Heart left ventricle (tissue), 16 donors: ENCODE results near the gene FTCD. TPM values are rescaled to one million over a fixed set of nuclear protein-coding genes. Genes with fewer than 3 reads are reported as not detected.
A peak's percentile ranks its signal among the peaks of the same experiment; 100 is the strongest.
"Not testable (repeated sequence)": the region's sequence is repeated elsewhere in the genome, so short reads cannot be mapped to it uniquely, and the experiment has no call there.

Experiments used
- ATAC-seq, 4 donors: fragments of 200-7000 bp; cut with Tn5 transposase; one replicate each; pipeline ENCODE4 v1.9.1; 2020 to 2022; ENCODE audit warnings: moderate library complexity in 4 of 4, mild to moderate bottlenecking in 3 of 4, moderate number of reproducible peaks in 1 of 4
- DNase-seq, 5 donors: peaks; one replicate each; pipeline ENCODE4 v3.0.0-alpha.2; 2020
- H3K27ac ChIP-seq, 12 donors: fragments of 200-600 bp; sonication (generic) in 4 of 12; one replicate each; pipeline versions ENCODE4 v1.5.0 to v1.8.0; 2016 to 2022; ENCODE audit warnings: mild to moderate bottlenecking in 2 of 12
- H3K27me3 ChIP-seq, 9 donors: fragments of 200-600 bp; sonication (generic) in 2 of 9; one replicate each; pipeline versions ENCODE4 v1.5.1 to v1.8.0; 2016 to 2022; ENCODE audit warnings: mild to moderate bottlenecking in 3 of 9
- H3K36me3 ChIP-seq, 9 donors: fragments of 200-600 bp; sonication (generic) in 2 of 9; one replicate each; pipeline versions ENCODE4 v1.5.0 to v1.8.0; 2018 to 2022; ENCODE audit warnings: mild to moderate bottlenecking in 2 of 9
- H3K4me1 ChIP-seq, 12 donors: fragments of 200-600 bp; sonication (generic) in 4 of 12; one replicate each; pipeline versions ENCODE4 v1.5.0 to v1.8.0; 2016 to 2022; ENCODE audit warnings: mild to moderate bottlenecking in 3 of 12
- H3K4me3 ChIP-seq, 12 donors: fragments of 200-600 bp; sonication (generic) in 4 of 12; one replicate each; pipeline versions ENCODE4 v1.5.0 to v1.8.0; 2017 to 2022; ENCODE audit warnings: mild to moderate bottlenecking in 9 of 12, moderate library complexity in 4 of 12
- H3K9me3 ChIP-seq, 12 donors: fragments of 200-600 bp; sonication (generic) in 4 of 12; one replicate each; pipeline versions ENCODE4 v1.5.0 to v1.8.0; 2016 to 2022; ENCODE audit warnings: mild to moderate bottlenecking in 1 of 12
- POLR2A ChIP-seq, 2 donors: fragments of 450-650 bp; IDR thresholded peaks; one replicate each; pipeline ENCODE4 v1.6.1; 2017; ENCODE audit warnings: antibody characterized with exemption in 2 of 2, mild to moderate bottlenecking in 2 of 2, moderate library complexity in 2 of 2
- WGBS, 4 donors: extraction: QIAGEN DNeasy Blood & Tissue Kit in 2 of 4; methylation state at CpG; one replicate each; pipeline versions ENCODE4 v1.1.5 to v1.1.7; 2013 to 2018; 5-methylcytosine and 5-hydroxymethylcytosine counted together
- intact Hi-C, 10 donors: fragments of 100-400 bp; cut with DNase I; formaldehyde crosslinking; loops; one replicate each; pipeline versions ENCODE4 v1.11.1 to v1.14.2; 2022
- polyA plus RNA-seq, 2 donors: library from polyadenylated mRNA; stranded (reverse); fragments of 200-250 nt; gene quantifications; one replicate each; pipeline ENCODE4 v1.2.3, GENCODE V29; 2013
- total RNA-seq, 9 donors: library from RNA; depleted of rRNA in 2 of 9; stranded (reverse); fragments of >200 nt in 2 of 9; fragmentation: NEBNext Ultra II Directional in 3 of 9; extraction: Animal tissue kit (Norgen Biotek cat#: 25700) in 3 of 9; gene quantifications; one replicate each; pipeline versions ENCODE4 v1.1.0 to v1.2.4, GENCODE V29; 2016 to 2023
- TF ChIP-seq, protein P1 (sequence below), 12 donors: fragments of 200-600 bp; sonication (generic) in 4 of 12; IDR thresholded peaks; one replicate each; pipeline versions ENCODE4 v1.5.0 to v1.8.0; 2018 to 2022; ENCODE audit warnings: antibody characterized with exemption in 12 of 12, mild to moderate bottlenecking in 5 of 12
- donor health status: ischemic (EF 13 %, LVEDD 7.1; RV severe dilation, severe dysfunction).
- donor health status: healthy with polysubstance abuse.
- donor health status: DM: no; HTN: yes; CAD: no.
- donor health status: DM: no; HTN: no; CAD: no.
- donor health status: ischemic (EF 25% LVEDD 6.9; RV normal size, moderate dysfunction).
- donor health status: ischemic (EF 25% LVEDD 5.7; RV mildly dilated, moderate dysfunction).
- donor health status: healthy.
- donor health status: DM: yes; HTN: yes; CAD: no.
- donor health status: ischemic (EF 35%, LVEDD 5.7; RV mildly dilated, moderate dysfunction).
- donor health status: nonischemic (EF 11% LVEDD 7.7; RV severe dilation, severe dysfunction).
- donor health status: DM: yes; HTN: yes; CAD: no.
- donor health status: PGD.
- donor health status: ischemic (EF 29% LVEDD 5.4; RV normal size, mild dysfunction).
- donor health status: nonischemic (EF 23%, LVEDD 6.1; RV moderate dilation, normal function).

The FTCD gene
- total and polyA plus RNA-seq, 11 donors: 0.17 to 3.1 (median 1.2) TPM; not detected in 1

DNA sequence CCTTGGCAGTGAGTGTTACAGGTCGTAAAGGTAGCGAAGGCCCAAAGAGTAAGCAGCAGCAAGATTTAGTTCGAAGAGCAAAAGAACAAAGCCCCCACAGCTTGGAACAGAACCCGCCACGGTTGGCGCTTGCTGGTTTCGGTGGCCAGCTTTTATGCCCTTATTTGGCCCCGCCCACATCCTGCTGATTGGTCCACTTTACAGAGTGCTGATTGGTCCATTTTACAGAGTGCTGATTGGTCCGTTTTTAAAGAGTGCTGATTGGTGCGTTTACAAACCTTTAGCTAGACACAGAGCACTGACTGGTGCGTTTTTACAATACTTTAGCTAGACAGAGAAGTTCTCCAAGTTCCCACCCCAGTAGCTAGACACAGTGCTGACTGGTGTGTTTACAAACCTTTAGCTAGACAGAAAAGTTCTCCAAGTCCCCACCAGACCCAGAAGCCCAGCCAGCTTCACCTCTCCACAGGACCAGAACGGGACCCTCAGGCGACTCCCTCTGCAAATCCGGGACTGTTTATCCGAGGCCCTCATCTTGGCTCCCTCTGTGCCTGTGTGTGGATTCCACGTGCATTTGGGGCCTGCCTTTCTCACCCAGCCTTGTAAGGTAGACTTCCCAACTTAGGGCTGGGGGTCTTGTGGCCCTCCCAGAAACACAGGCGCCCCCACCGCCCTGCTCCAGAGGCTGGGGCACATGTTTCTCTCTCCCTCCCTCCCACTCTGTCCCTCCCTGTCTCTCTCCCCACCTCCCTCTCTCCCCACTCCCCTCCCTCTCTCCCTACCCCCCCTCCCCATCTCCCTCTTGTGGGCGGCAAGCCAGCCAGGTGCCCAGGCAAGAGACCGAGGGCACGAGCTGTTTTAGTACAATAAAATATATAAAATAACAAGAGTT is 12.6 kb downstream of the FTCD start:
- H3K27ac ChIP-seq: peak overlapping the region in 1 of 12 donors; percentile 14
- WGBS, 4 donors: 84 to 87% (median 86%) methylated on average over 20 to 21 of the region's 21 CpGs
- ATAC-seq: no peak

DNA sequence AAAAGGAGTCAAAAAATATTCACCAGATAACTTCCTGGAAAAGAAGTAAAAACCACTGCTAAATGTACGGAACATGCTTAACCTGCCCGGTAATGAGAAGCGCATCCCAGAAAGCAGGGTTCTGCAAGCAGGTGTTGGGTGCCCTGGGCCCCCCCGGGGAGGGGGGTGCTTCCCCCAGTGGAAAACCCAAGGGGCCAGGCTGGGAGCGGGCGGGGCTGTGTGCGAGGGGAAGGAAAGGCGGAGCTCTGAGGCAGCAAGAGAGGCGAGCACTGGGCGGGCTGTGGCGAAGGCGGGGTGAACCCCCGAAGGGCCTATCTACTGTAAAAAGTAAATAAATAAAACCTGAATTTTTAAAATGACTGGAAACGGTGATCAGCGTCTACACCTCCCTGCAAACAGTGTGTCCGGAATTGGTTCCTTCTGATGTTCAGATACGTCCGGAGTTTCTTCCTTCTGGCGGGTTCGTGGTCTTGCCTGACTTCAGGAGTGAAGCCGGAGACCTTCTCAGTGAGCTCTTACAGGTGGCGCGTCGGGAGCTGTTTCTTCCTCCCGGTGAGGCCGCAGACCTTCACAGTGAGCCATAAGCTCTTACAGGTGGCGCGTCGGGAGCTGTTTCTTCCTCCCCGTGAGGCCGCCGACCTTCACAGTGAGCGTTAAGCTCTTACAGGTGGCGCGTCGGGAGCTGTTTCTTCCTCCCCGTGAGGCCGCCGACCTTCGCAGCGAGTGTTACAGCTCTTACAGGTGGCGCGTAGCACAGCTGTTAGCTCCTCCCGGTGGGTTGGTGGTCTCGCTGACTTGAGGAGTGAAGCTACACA is 13.4 kb downstream of the FTCD start:
- Histone ChIP-seq H3K4me1 (peaks cover 0 to 9% (median 6%) of the 10 kb centered on the region in 12 donors), H3K4me3 (no peak overlapping the region), H3K36me3 (no peaks in the 10 kb centered on the region), H3K9me3 (no peaks in the 10 kb centered on the region), H3K27me3 (no peaks in the 10 kb centered on the region), H3K27ac (no peak overlapping the region)
- DNase-seq (peak in 3 of 5 donors; percentile 20 to 54 (median 22)), ATAC-seq (no peak)
- WGBS, 4 donors: 90 to 93% (median 92%) methylated on average over 45 of the region's 45 CpGs
- intact Hi-C loops: loop anchor here in 6 of 10 donors (5.0 to 10.0 kb wide), 4 partner anchors 83 to 170 kb away; partner anchors contain the start of gene LSS (in 2 of the 6)
- TF ChIP-seq POLR2A (IDR thresholded peaks at IDR 0.05): no peak
- TF ChIP-seq, protein P1, sequence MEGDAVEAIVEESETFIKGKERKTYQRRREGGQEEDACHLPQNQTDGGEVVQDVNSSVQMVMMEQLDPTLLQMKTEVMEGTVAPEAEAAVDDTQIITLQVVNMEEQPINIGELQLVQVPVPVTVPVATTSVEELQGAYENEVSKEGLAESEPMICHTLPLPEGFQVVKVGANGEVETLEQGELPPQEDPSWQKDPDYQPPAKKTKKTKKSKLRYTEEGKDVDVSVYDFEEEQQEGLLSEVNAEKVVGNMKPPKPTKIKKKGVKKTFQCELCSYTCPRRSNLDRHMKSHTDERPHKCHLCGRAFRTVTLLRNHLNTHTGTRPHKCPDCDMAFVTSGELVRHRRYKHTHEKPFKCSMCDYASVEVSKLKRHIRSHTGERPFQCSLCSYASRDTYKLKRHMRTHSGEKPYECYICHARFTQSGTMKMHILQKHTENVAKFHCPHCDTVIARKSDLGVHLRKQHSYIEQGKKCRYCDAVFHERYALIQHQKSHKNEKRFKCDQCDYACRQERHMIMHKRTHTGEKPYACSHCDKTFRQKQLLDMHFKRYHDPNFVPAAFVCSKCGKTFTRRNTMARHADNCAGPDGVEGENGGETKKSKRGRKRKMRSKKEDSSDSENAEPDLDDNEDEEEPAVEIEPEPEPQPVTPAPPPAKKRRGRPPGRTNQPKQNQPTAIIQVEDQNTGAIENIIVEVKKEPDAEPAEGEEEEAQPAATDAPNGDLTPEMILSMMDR (IDR thresholded peaks at IDR 0.05): no peak

More for the DNA sequence above, 12.6 kb downstream of the FTCD start:
- Histone ChIP-seq H3K4me3 (no peak overlapping the region), H3K4me1 (peaks cover 0 to 9% (median 6%) of the 10 kb centered on the region in 12 donors), H3K36me3 (no peaks in the 10 kb centered on the region), H3K27me3 (no peaks in the 10 kb centered on the region), H3K9me3 (no peaks in the 10 kb centered on the region)
- peak in 3 of 5 donors; percentile 13 to 31 (median 21) for DNase-seq
- intact Hi-C loops: loop anchor here in 6 of 10 donors (5.0 to 10.0 kb wide), 4 partner anchors 82 to 171 kb away; partner anchors contain the start of gene LSS (in 2 of the 6)
- TF ChIP-seq POLR2A (IDR thresholded peaks at IDR 0.05): no peak
- TF ChIP-seq, protein P1 (IDR thresholded peaks at IDR 0.05): no peak

DNA sequence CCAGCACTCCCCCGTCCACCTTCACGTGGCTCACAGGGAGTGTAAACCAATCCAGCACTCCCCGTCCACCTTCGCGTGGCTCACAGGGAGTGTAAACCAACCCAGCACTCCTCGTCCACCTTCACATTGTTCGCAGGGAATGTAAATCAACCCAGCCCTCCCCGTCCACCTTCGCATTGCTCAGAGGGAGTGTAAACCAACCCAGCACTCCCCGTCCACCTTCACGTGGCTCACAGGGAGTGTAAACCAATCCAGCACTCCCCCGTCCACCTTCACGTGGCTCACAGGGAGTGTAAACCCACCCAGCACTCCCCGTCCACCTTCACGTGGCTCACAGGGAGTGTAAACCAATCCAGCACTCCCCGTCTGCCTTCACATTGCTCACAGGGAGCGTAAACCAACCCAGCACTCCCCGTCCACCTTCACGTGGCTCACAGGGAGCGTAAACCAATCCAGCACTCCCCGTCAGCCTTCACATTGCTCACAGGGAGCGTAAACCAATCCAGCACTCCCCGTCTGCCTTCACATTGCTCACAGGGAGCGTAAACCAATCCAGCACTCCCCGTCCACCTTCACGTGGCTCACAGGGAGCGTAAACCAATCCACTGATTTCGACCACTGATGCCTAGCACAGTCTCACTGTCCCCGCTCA is 14.9 kb downstream of the FTCD start:
- peaks cover 0 to 13% (median 6%) of the 10 kb centered on the region in 12 donors for H3K4me1 ChIP-seq
- H3K9me3 ChIP-seq, H3K27me3 ChIP-seq, H3K36me3 ChIP-seq, H3K27ac ChIP-seq, ATAC-seq, H3K4me3 ChIP-seq: not testable (repeated sequence)
- DNase-seq: peak in 2 of 5 donors; percentile 7 to 31
- 75 to 81% (median 77%) methylated on average over 29 of the region's 29 CpGs for WGBS, 4 donors
- intact Hi-C loops: loop anchor here in 6 of 10 donors (5.0 to 10.0 kb wide), 4 partner anchors 84 to 168 kb away; partner anchors contain the start of gene LSS (in 2 of the 6)

DNA sequence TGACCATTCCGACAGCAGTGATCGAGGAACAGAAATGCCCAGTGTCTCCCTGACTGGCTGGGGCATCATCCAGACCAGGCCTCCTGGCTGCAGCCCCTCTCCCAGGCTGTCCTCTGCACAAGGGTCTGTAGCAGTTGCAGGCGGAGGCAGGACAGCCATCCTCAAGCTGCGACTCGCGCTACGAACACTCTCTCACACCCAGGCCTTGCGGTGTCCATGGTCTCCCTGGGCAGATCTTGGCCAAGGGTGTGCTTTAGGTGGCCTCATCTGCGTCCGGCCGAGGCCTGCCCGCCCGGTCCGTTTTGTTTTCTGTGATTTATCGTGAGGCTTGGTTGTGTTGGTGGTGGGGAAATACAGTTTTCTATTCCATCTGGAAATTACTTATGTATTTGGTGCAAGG is 15.7 kb downstream of the FTCD start:
- no peak overlapping the region for H3K4me3 ChIP-seq
- H3K27ac ChIP-seq: no peak overlapping the region
- no peaks in the 10 kb centered on the region for H3K36me3 ChIP-seq
- peaks cover 0 to 13% (median 6%) of the 10 kb centered on the region in 12 donors for H3K4me1 ChIP-seq
- ATAC-seq: no peak
- intact Hi-C loops: loop anchor here in 6 of 10 donors (5.0 to 10.0 kb wide), 4 partner anchors 85 to 167 kb away; partner anchors contain the start of gene LSS (in 2 of the 6)
- TF ChIP-seq, protein P1 (IDR thresholded peaks at IDR 0.05): no peak
- TF ChIP-seq POLR2A (IDR thresholded peaks at IDR 0.05): no peak
- DNase-seq: no peak
- WGBS, 4 donors: 91 to 97% (median 95%) methylated on average over 11 to 15 of the region's 15 CpGs
- H3K27me3 ChIP-seq: no peaks in the 10 kb centered on the region
- H3K9me3 ChIP-seq: no peaks in the 10 kb centered on the region
